ENCODE measurements around the gene ALDH1A3. TPM values are rescaled to one million over a fixed set of nuclear protein-coding genes. Genes with fewer than 3 reads are reported as not detected.

ALDH1A3 gene
- total and polyA plus RNA-seq, 2 donors (not counting 1 experiment from before 2014, with no cell fraction given), result not detected

- DNase-seq (no peak), ATAC-seq (ENCODE audit: low read depth) (no peak)
- no peaks in the 10 kb centered on the region for H4K20me1 ChIP-seq (ENCODE audit: control insufficient read depth, insufficient read depth, low read length, poor library complexity, severe bottlenecking)
- intact Hi-C loops (cut with micrococcal nuclease), result loop anchor here (10.0 kb wide), 1 partner anchor 566 kb away; the partner anchor contains the start of gene ADAMTS17
- H2AFZ ChIP-seq (ENCODE audit: insufficient read depth, low read depth, low read length, poor library complexity, severe bottlenecking), result no peak overlapping the region
- 75% methylated on average over 5 of the region's 10 CpGs for WGBS (ENCODE audit: insufficient coverage)
- peaks cover 10% of the 10 kb centered on the region for H3K27me3 Mint-ChIP-seq
- no peak overlapping the region for H3K9ac ChIP-seq (ENCODE audit: low read length)
- H3K4me1 Mint-ChIP-seq, result no peaks in the 10 kb centered on the region
- H3K27me3 ChIP-seq (replicated peaks in 1 of 4; ENCODE audit: control extremely low read depth in 1 of 4, control insufficient read depth in 3 of 4, insufficient read depth in 4 of 4, low read length in 3 of 4), result no peaks in the 10 kb centered on the region
- no peak overlapping the region for H3K27ac Mint-ChIP-seq
- no peaks in the 10 kb centered on the region for H3K4me1 ChIP-seq (ENCODE audit: control insufficient read depth in 2 of 2, insufficient read depth in 2 of 2, low read length in 2 of 2)
- TF ChIP-seq EZH2 (IDR thresholded peaks at IDR 0.05; ENCODE audit: borderline replicate concordance, insufficient read depth, low read depth, low read length, poor library complexity, severe bottlenecking), result no peak
- TF ChIP-seq CTCF (IDR thresholded peaks at IDR 0.05), result no peak
- no peaks in the 10 kb centered on the region for H3K79me2 ChIP-seq (ENCODE audit: control insufficient read depth, insufficient read depth, low read length)
- H3K4me2 ChIP-seq (replicated peaks; ENCODE audit: low read depth, low read length, poor library complexity, severe bottlenecking), result no peak overlapping the region
- ChIA-PET POLR2A (no interaction called here), CTCF (interaction anchor here (14.9 kb wide), 1 partner anchor 97 kb away, joined by 807 read pairs; no protein-coding TSS in a partner anchor)
- no peaks in the 10 kb centered on the region for H3K36me3 ChIP-seq (replicated peaks in 1 of 2; ENCODE audit: control extremely low read depth in 1 of 2, control insufficient read depth in 1 of 2, extremely low read depth in 1 of 2, insufficient read depth in 2 of 2, low read length in 1 of 2)
- H3K27ac ChIP-seq (ENCODE audit: low read length in 2 of 2), result no peak overlapping the region
- no peak overlapping the region for H3K4me3 Mint-ChIP-seq
- peaks cover 2% of the 10 kb centered on the region for H3K9me3 Mint-ChIP-seq (ENCODE audit: insufficient read depth)
- H3K4me3 ChIP-seq (ENCODE audit: control extremely low read depth in 1 of 5, extremely low read depth in 1 of 5, insufficient read depth in 1 of 5, low read depth in 2 of 5, low read length in 4 of 5), result no peak overlapping the region
- H3K9me3 ChIP-seq (ENCODE audit: control extremely low read depth in 1 of 3, control insufficient read depth in 2 of 3, insufficient read depth in 1 of 3, low read length in 2 of 3), result peaks cover 0 to 1% (median 0%) of the 10 kb centered on the region in 3 donors
Measured at GRCh38 chr15:100911086-100911485, 31.5 kb downstream of the ALDH1A3 start.

DNA sequence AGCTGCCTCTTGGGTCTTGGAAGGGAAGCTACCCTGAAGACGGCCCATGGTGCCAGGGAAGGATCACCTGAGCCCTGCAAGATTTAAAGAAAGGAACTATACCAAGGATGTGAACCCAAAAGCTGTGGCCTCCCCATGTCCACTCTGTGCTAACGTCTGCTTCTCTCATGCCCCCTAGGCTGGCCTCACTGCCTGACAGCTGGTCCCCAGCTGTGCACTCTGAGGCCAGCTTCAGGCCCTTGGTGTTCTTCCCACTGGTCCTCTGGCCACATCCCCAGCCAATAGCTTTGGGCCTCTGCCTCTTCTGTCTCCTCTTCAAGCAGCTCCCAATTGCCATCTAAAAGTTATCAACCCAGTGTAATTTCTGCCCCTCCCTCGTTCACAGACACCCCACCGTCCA, 34.3 kb downstream of the ALDH1A3 start:
- Histone ChIP-seq H3K9me3 (ENCODE audit: control extremely low read depth in 1 of 3, control insufficient read depth in 2 of 3, insufficient read depth in 1 of 3, low read length in 2 of 3) (peaks cover 0 to 1% (median 0%) of the 10 kb centered on the region in 3 donors), H3K36me3 (replicated peaks in 1 of 2; ENCODE audit: control extremely low read depth in 1 of 2, control insufficient read depth in 1 of 2, extremely low read depth in 1 of 2, insufficient read depth in 2 of 2, low read length in 1 of 2) (no peaks in the 10 kb centered on the region), H3K27me3 (replicated peaks in 1 of 4; ENCODE audit: control extremely low read depth in 1 of 4, control insufficient read depth in 3 of 4, insufficient read depth in 4 of 4, low read length in 3 of 4) (no peaks in the 10 kb centered on the region), H3K9ac (ENCODE audit: low read length) (no peak overlapping the region), H2AFZ (ENCODE audit: insufficient read depth, low read depth, low read length, poor library complexity, severe bottlenecking) (no peak overlapping the region), H4K20me1 (ENCODE audit: control insufficient read depth, insufficient read depth, low read length, poor library complexity, severe bottlenecking) (no peaks in the 10 kb centered on the region), H3K4me3 (ENCODE audit: control extremely low read depth in 1 of 5, extremely low read depth in 1 of 5, insufficient read depth in 1 of 5, low read depth in 2 of 5, low read length in 4 of 5) (no peak overlapping the region), H3K4me2 (replicated peaks; ENCODE audit: low read depth, low read length, poor library complexity, severe bottlenecking) (no peak overlapping the region), H3K4me1 (ENCODE audit: control insufficient read depth in 2 of 2, insufficient read depth in 2 of 2, low read length in 2 of 2) (peaks cover 0 to 13% of the 10 kb centered on the region in 2 donors), H3K79me2 (ENCODE audit: control insufficient read depth, insufficient read depth, low read length) (peaks cover 6% of the 10 kb centered on the region), H3K27ac (ENCODE audit: low read length in 2 of 2) (no peak overlapping the region)
- ChIA-PET POLR2A (no interaction called here), CTCF (interaction anchor here (14.9 kb wide), 1 partner anchor 94 kb away, joined by 807 read pairs; no protein-coding TSS in a partner anchor)
- Mint-ChIP-seq H3K27me3 (peaks cover 10% of the 10 kb centered on the region), H3K27ac (no peak overlapping the region), H3K4me3 (no peak overlapping the region), H3K4me1 (peaks cover 5% of the 10 kb centered on the region), H3K9me3 (ENCODE audit: insufficient read depth) (peaks cover 2% of the 10 kb centered on the region)
- intact Hi-C loops (cut with micrococcal nuclease), result loop anchor here (10.0 kb wide), 1 partner anchor 569 kb away; the partner anchor contains the start of gene ADAMTS17
- ATAC-seq (ENCODE audit: low read depth) (no peak), DNase-seq (no peak)
- 90% methylated on average over 4 of the region's 4 CpGs for WGBS (ENCODE audit: insufficient coverage)
- TF ChIP-seq EZH2 (IDR thresholded peaks at IDR 0.05; ENCODE audit: borderline replicate concordance, insufficient read depth, low read depth, low read length, poor library complexity, severe bottlenecking), result no peak
- TF ChIP-seq CTCF (IDR thresholded peaks at IDR 0.05), result no peak

Measured in B cell (primary cell).